HG03558 (cell line): Measurements from ENCODE around the gene LAMB1.
"Not testable (repeated sequence)": the region's sequence is repeated elsewhere in the genome, so short reads cannot be mapped to it uniquely, and the experiment has no call there.

ENCODE experiments used
- ATAC-seq: cut with Tn5 transposase; IDR thresholded peaks from one replicate; pipeline ENCODE4 v1.9.1; 2021; ENCODE audit warnings: moderate number of reproducible peaks; ENCODE audit not compliant: unreplicated experiment; ENCODE audit errors: extremely low read depth

Gene LAMB1

GRCh38 chr7:107931740-107932515 lies 71.0 kb downstream of the LAMB1 start:
- ATAC-seq: no peak

GRCh38 chr7:107926481-107926880 lies 76.5 kb downstream of the LAMB1 start:
- no peak for ATAC-seq

- ATAC-seq: peak; percentile 75
Measured at GRCh38 chr7:107924841-107925504, 78.0 kb downstream of the LAMB1 start.

GRCh38 chr7:107922886-107923285 lies 80.1 kb downstream of the LAMB1 start:
- ATAC-seq: no peak

- ATAC-seq: not testable (repeated sequence)
Measured at GRCh38 chr7:107921826-107922225, 81.1 kb downstream of the LAMB1 start.

GRCh38 chr7:107920048-107920772 lies 82.8 kb downstream of the LAMB1 start:
- no peak for ATAC-seq

- ATAC-seq: no peak
Measured at GRCh38 chr7:107918948-107919347, 84.0 kb downstream of the LAMB1 start.

GRCh38 chr7:107917763-107918651 lies 85.0 kb downstream of the LAMB1 start:
- peak; percentile 50 for ATAC-seq

- ATAC-seq: no peak
Measured at GRCh38 chr7:107915541-107915940, 87.4 kb downstream of the LAMB1 start.

GRCh38 chr7:107914831-107915230 lies 88.1 kb downstream of the LAMB1 start:
- ATAC-seq: no peak

- no peak for ATAC-seq
Measured at GRCh38 chr7:107913851-107914250, 89.1 kb downstream of the LAMB1 start.

GRCh38 chr7:107911981-107912380 lies 91.0 kb downstream of the LAMB1 start:
- no peak for ATAC-seq

GRCh38 chr7:107909445-107909844 lies 93.5 kb downstream of the LAMB1 start:
- no peak for ATAC-seq

- no peak for ATAC-seq
Measured at GRCh38 chr7:107907790-107908189, 95.2 kb downstream of the LAMB1 start.

- no peak for ATAC-seq
Measured at GRCh38 chr7:107902381-107902780, 100.6 kb downstream of the LAMB1 start.

GRCh38 chr7:107900496-107901015 lies 102.4 kb downstream of the LAMB1 start:
- ATAC-seq: no peak

GRCh38 chr7:107898997-107899594 lies 103.9 kb downstream of the LAMB1 start:
- no peak for ATAC-seq

GRCh38 chr7:107892367-107892741 lies 110.6 kb downstream of the LAMB1 start:
- not testable (repeated sequence) for ATAC-seq

GRCh38 chr7:107891636-107892366 lies 111.2 kb downstream of the LAMB1 start:
- no peak for ATAC-seq
